Activated T-helper 2 cell treated with anti-CD3 and anti-CD28 coated beads, Interferon-gamma antibody, Interleukin-2, Interleukin-4, amounts not matched to agents 10 μg/mL and 5 μg/mL and 100 μg/mL, durations not matched to agents 14 hours and 24 hours and 36 hours (primary cell): ENCODE data around the gene SETBP1. TPM values are rescaled to one million over a fixed set of nuclear protein-coding genes. Genes with fewer than 3 reads are reported as not detected.

Experiments
- DNase-seq: peaks from one replicate; pipeline ENCODE4 v3.0.0; 2021; ENCODE audit warnings: low spot score
- H3K27ac Mint-ChIP-seq: one replicate; pipeline ENCODE4 v1.8.0; 2021; ENCODE audit warnings: mixed read lengths
- H3K27me3 Mint-ChIP-seq: one replicate; pipeline ENCODE4 v1.8.0; 2021; ENCODE audit warnings: low read depth, mixed read lengths
- H3K36me3 Mint-ChIP-seq: one replicate; pipeline ENCODE4 v1.8.0; 2021; ENCODE audit warnings: low read depth, mixed read lengths
- H3K4me1 Mint-ChIP-seq: one replicate; pipeline ENCODE4 v1.8.0; 2021; ENCODE audit warnings: low read depth, mixed read lengths
- H3K4me3 Mint-ChIP-seq: one replicate; pipeline ENCODE4 v1.8.0; 2021; ENCODE audit warnings: low read depth, mild to moderate bottlenecking, moderate library complexity, mixed read lengths
- H3K9me3 Mint-ChIP-seq: one replicate; pipeline ENCODE4 v1.8.0; 2021; ENCODE audit warnings: mixed read lengths
- intact Hi-C: fragments of 100-400 bp; cut with micrococcal nuclease; formaldehyde crosslinking; loops from one replicate; pipeline ENCODE4 v1.15.1; 2023
- total RNA-seq: library from RNA; stranded (reverse); gene quantifications from 2 replicates; pipeline ENCODE4 v1.2.3, GENCODE V29; 2022

Gene SETBP1
- total RNA-seq, 1 donor from 2014 or later = 27.4 TPM

- Mint-ChIP-seq H3K27me3 (peaks cover 18% of the 10 kb centered on the region), H3K4me3 (no peak overlapping the region), H3K27ac (no peak overlapping the region), H3K9me3 (no peaks in the 10 kb centered on the region), H3K4me1 (peaks cover 16% of the 10 kb centered on the region), H3K36me3 (peaks cover 16% of the 10 kb centered on the region)
- no peak for DNase-seq
- intact Hi-C loops = no loop called here
Measured at GRCh38 chr18:44698518-44698917, 17.8 kb downstream of the SETBP1 start.

DNA sequence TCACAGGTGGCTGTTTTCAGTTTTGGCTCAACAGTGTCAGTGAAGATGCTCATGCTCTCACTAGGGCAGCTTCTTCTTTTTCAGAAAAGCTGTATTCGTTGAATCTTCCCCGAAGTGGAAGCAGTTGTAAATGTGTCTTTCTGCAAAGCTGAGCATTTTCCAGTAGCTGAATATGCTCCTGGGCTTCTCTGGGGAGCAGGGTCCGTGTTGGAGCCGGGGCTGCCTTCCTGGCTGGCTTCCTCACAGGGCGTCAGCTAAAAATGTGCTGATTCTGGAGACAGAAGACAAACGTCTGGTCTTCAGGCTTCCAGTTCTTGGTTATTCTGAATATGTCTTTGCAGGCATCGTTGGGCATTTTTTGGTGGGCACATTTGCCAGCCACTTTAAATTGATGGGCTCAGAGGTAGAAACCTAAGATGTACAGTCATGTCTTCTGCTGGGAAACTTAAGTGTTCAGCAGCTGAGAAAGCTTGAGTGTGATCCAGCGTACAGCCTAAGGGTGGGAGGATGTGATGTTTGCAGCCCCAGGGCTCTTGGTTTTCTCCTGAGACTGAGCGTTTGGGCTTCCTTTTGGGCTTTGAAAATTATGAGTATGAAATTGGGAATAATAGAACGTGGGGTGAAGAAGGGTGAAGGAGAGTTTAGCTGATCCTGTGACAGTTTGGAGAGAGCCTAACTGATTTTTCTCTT is 19.0 kb downstream of the SETBP1 start:
- no peak overlapping the region for H3K4me3 Mint-ChIP-seq
- peaks cover 13% of the 10 kb centered on the region for H3K27me3 Mint-ChIP-seq
- DNase-seq = no peak
- H3K27ac Mint-ChIP-seq = no peak overlapping the region
- H3K9me3 Mint-ChIP-seq = no peaks in the 10 kb centered on the region
- intact Hi-C loops = no loop called here
- peaks cover 16% of the 10 kb centered on the region for H3K4me1 Mint-ChIP-seq
- H3K36me3 Mint-ChIP-seq = peaks cover 16% of the 10 kb centered on the region

GRCh38 chr18:44700652-44701051 is 20.0 kb downstream of the SETBP1 start:
- H3K9me3 Mint-ChIP-seq = no peaks in the 10 kb centered on the region
- H3K36me3 Mint-ChIP-seq = peaks cover 16% of the 10 kb centered on the region
- H3K27ac Mint-ChIP-seq = no peak overlapping the region
- no peak overlapping the region for H3K4me3 Mint-ChIP-seq
- H3K4me1 Mint-ChIP-seq = peaks cover 16% of the 10 kb centered on the region
- no peak for DNase-seq
- intact Hi-C loops = no loop called here
- H3K27me3 Mint-ChIP-seq = peaks cover 8% of the 10 kb centered on the region

DNA sequence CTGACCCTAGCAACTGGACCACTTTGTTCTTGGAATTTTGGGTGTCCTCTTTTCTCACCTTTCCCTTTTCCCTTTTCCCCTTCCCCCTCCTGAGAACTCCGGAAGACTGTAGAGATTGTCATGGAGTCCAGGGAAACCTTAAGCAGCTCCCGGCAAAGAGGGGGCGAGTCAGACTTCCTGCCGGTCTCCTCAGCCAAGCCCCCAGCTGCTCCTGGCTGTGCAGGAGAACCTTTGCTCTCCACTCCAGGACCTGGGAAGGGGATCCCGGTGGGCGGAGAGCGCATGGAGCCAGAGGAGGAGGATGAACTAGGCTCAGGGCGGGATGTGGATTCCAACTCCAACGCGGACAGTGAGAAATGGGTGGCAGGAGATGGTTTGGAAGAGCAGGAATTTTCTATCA is 20.5 kb downstream of the SETBP1 start:
- intact Hi-C loops = no loop called here
- Mint-ChIP-seq H3K27ac (no peak overlapping the region), H3K4me3 (no peak overlapping the region), H3K9me3 (no peaks in the 10 kb centered on the region), H3K4me1 (peaks cover 16% of the 10 kb centered on the region), H3K27me3 (peaks cover 8% of the 10 kb centered on the region), H3K36me3 (peaks cover 16% of the 10 kb centered on the region)
- DNase-seq = no peak

GRCh38 chr18:44702594-44702993 is 21.9 kb downstream of the SETBP1 start:
- DNase-seq = no peak
- Mint-ChIP-seq H3K4me3 (no peak overlapping the region), H3K27ac (no peak overlapping the region), H3K36me3 (peaks cover 23% of the 10 kb centered on the region), H3K27me3 (peaks cover 14% of the 10 kb centered on the region), H3K9me3 (no peaks in the 10 kb centered on the region), H3K4me1 (peaks cover 20% of the 10 kb centered on the region)
- intact Hi-C loops = loop anchor here (2.0 kb wide), 1 partner anchor 22 kb away; no protein-coding TSS in a partner anchor

DNA sequence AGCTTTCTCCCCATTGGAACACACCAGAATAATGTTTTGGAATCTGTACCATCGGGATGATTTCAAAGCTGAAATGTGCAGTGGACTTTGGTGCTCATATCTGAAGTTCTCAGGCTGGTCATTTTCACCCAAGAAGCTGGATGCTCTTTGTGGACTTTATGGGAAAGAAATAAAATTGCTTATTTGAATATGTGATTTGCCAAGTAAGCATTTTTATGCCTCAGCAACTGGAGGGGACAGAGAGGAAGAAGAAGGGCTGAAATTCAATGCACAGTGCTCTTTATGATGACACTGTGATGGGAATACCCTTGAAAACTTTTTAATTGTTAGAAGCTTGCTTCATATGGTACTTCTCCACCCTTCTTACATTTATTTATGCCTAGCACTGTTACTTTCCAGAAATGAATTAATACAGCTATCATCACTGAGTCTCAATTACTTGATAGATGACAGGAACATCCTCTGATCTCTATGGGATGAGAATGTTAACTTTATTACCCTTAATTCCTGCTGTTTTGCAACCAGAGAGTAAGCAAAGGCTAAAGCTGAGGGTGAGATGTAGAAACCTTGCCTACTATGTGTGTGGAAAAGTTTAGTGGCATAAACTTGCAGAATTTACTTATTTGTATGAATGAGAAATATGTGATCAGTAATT is 23.6 kb downstream of the SETBP1 start:
- Mint-ChIP-seq H3K4me1 (peaks cover 21% of the 10 kb centered on the region), H3K9me3 (no peaks in the 10 kb centered on the region), H3K36me3 (peaks cover 30% of the 10 kb centered on the region), H3K27ac (no peak overlapping the region), H3K4me3 (no peak overlapping the region), H3K27me3 (peaks cover 26% of the 10 kb centered on the region)
- DNase-seq = no peak
- intact Hi-C loops = no loop called here

DNA sequence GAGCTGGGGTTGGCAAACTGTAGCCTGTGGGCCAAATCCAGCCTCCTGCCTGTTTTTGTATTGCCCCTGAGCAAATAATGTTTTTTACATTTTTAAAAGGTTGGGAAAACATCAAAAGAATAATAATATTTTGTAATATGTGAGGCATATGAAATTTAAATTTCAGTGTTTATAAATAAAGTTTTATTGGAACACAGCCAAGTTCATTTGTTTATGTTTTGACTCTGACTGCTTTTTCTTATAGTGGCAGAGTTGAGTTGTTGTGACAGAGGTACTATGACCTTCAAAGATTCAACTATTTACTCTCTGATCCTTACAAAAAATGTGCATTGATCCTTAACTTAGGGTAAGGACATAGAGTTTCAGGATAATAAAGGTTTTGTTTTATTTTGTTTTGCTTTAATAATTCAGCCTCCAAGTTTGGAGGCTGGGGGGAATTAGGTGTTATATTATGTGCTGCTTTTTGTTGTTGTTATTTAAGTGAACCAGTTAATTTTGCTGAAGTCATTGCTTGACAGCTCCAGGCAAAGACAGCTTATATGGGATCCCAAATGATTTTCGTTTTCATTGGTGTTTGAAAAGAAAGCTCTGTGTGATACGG is 24.5 kb downstream of the SETBP1 start:
- Mint-ChIP-seq H3K4me3 (no peak overlapping the region), H3K9me3 (no peaks in the 10 kb centered on the region), H3K36me3 (peaks cover 30% of the 10 kb centered on the region), H3K27me3 (peaks cover 26% of the 10 kb centered on the region), H3K27ac (no peak overlapping the region), H3K4me1 (peaks cover 26% of the 10 kb centered on the region)
- intact Hi-C loops = no loop called here
- DNase-seq = no peak

DNA sequence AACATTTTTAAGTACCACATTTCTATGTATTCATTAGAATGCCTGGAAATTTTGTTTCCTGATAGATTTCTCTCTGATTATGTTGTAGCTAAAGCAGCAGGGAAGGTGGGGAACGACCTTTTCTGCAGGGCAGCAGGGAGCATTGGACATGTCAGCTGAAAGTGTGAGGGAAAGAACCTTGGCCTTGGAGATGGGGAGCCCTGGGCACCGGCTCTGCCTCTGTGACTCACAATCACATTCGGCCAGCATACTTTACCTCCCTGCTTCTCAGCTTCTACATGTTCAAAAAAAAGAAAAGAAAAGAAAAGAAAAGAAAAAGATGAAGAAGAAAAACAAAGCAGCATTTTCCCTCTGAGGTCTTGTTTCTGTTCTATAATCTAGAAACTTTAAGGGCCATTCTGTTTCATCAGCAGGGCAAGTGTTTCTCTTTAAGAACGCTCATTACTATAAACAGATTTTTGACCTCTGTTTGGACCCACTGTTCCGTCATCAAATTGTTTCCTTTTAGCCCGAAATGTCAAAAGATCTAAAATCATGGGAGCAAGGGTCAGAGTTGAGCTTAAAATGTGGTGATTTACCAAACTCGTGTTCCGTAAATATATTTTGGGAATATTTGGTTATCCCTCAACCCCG is 27.9 kb downstream of the SETBP1 start:
- H3K36me3 Mint-ChIP-seq = peaks cover 24% of the 10 kb centered on the region
- no peaks in the 10 kb centered on the region for H3K9me3 Mint-ChIP-seq
- no peak overlapping the region for H3K4me3 Mint-ChIP-seq
- no peak overlapping the region for H3K27ac Mint-ChIP-seq
- peaks cover 27% of the 10 kb centered on the region for H3K4me1 Mint-ChIP-seq
- intact Hi-C loops = no loop called here
- no peak for DNase-seq
- peaks cover 20% of the 10 kb centered on the region for H3K27me3 Mint-ChIP-seq

DNA sequence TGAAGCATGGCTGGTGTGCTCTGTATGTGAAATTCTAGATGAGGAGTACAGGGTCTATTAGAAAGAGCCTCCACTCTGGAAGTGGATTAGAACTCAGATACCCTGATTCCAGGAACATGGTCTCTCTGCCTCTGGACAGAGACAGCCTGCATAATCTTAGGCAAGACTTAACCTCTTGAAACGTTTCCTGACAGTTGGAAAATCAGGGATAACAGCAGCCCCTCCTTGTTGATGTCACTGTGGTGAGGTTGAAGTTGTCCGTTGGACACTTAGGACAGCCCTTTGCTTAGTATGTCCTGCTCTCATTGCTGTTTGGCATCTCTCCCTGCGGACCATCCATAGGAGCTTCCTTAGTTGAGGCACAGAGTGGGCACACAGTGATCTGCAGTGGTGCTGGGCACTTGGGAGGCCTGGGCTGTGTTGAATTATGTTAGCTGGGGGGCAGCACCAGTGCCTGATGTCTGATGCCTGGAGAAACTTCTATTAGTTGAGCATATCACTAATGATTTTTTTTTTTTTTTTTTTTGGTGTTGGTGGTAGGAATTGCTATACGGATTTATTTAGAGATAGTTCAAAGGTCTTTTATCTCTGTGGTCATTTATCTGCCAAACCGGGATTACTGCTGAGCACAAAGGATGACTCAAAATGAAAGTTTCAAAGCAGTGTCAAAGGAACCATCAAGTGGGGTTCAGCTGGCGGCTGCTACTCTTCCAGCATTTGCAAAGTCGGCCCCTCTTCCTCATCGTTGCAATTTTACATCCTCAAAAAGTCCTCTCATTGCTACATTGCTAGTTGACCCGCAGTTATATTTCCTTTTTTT is 28.8 kb downstream of the SETBP1 start:
- peaks cover 30% of the 10 kb centered on the region for H3K4me1 Mint-ChIP-seq
- no peak overlapping the region for H3K27ac Mint-ChIP-seq
- intact Hi-C loops = no loop called here
- H3K36me3 Mint-ChIP-seq = peaks cover 34% of the 10 kb centered on the region
- H3K27me3 Mint-ChIP-seq = peaks cover 23% of the 10 kb centered on the region
- no peak for DNase-seq
- no peaks in the 10 kb centered on the region for H3K9me3 Mint-ChIP-seq
- H3K4me3 Mint-ChIP-seq = no peak overlapping the region

GRCh38 chr18:44710931-44711330 is 30.2 kb downstream of the SETBP1 start:
- Mint-ChIP-seq H3K4me3 (no peak overlapping the region), H3K36me3 (peaks cover 35% of the 10 kb centered on the region), H3K4me1 (peaks cover 30% of the 10 kb centered on the region), H3K27me3 (peaks cover 24% of the 10 kb centered on the region), H3K9me3 (no peaks in the 10 kb centered on the region), H3K27ac (no peak overlapping the region)
- intact Hi-C loops = no loop called here
- no peak for DNase-seq

GRCh38 chr18:44712025-44712424 is 31.3 kb downstream of the SETBP1 start:
- no peak overlapping the region for H3K27ac Mint-ChIP-seq
- peaks cover 33% of the 10 kb centered on the region for H3K36me3 Mint-ChIP-seq
- intact Hi-C loops = no loop called here
- H3K27me3 Mint-ChIP-seq = peaks cover 19% of the 10 kb centered on the region
- peaks cover 35% of the 10 kb centered on the region for H3K4me1 Mint-ChIP-seq
- no peak overlapping the region for H3K4me3 Mint-ChIP-seq
- no peaks in the 10 kb centered on the region for H3K9me3 Mint-ChIP-seq
- no peak for DNase-seq

DNA sequence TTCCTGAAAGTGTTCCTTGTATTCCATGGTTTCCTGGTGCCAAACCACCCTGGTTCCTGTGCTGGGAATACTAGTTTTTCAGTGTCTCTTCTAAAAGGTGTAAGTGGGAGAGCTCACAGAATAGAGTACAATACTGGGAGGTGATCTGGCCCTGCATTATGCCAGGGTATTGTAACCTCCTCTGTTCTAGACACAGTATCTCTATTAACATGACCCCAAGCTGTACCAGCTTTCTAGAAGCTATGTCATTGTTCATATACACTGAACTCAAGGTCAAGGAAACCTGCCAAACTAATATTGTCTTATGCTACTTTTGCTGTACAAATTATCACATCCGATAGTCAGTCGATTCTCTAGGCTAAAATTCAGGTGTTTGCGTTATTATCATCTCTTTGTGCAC is 32.7 kb downstream of the SETBP1 start:
- Mint-ChIP-seq H3K9me3 (no peaks in the 10 kb centered on the region), H3K4me3 (no peak overlapping the region), H3K36me3 (peaks cover 26% of the 10 kb centered on the region), H3K4me1 (peaks cover 45% of the 10 kb centered on the region), H3K27ac (no peak overlapping the region), H3K27me3 (peaks cover 13% of the 10 kb centered on the region)
- no peak for DNase-seq
- intact Hi-C loops = no loop called here
